ENCODE data around the gene IL17C. TPM values are rescaled to one million over a fixed set of nuclear protein-coding genes. Genes with fewer than 3 reads are reported as not detected.
A peak's percentile ranks its signal among the peaks of the same experiment; 100 is the strongest.

The IL17C gene
- total RNA-seq, 1 donor from 2014 or later = not detected

DNA sequence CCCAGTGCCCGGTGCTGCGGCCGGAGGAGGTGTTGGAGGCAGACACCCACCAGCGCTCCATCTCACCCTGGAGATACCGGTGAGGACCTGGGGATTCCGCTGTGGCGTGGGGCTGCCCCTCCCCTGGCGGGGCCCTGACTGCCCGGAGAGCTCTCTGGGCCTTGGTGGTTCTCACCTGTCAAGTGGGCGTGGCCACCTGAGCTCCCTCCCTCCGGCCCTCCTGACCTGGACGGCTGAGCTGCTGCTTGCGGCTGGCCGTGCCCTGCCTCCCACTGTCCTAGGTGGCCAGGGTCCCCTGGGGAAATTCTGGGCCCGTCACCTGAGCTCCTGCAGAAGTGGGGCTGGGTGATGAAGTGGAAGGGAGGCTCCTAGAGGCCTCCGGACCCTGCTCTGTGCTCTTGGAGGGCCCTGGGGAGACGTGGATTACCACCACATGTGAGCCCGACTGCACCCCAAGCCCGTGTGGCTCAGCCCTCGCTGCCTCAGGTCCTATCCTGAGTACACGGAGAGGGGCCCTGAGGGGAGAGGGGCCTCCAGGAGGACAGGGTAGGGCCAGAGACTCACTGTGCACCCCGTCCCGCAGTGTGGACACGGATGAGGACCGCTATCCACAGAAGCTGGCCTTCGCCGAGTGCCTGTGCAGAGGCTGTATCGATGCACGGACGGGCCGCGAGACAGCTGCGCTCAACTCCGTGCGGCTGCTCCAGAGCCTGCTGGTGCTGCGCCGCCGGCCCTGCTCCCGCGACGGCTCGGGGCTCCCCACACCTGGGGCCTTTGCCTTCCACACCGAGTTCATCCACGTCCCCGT lies 1.1 kb downstream of the IL17C start:
- intact Hi-C loops (cut with micrococcal nuclease) = no loop called here
- ATAC-seq = no peak
- no peak for DNase-seq

- no peak for ATAC-seq
- intact Hi-C loops (cut with micrococcal nuclease) = no loop called here
- DNase-seq = no peak
Observed at GRCh38 chr16:88640039-88640495, 1.7 kb downstream of the IL17C start.

GRCh38 chr16:88640498-88641247 lies 2.3 kb downstream of the IL17C start:
- no peak for ATAC-seq
- intact Hi-C loops (cut with micrococcal nuclease) = no loop called here
- no peak for DNase-seq

GRCh38 chr16:88642881-88643643 lies 4.7 kb downstream of the IL17C start:
- DNase-seq = no peak
- intact Hi-C loops (cut with micrococcal nuclease) = no loop called here
- ATAC-seq = no peak

GRCh38 chr16:88643644-88643932 lies 5.2 kb downstream of the IL17C start:
- ATAC-seq = no peak
- DNase-seq = no peak
- intact Hi-C loops (cut with micrococcal nuclease) = no loop called here

GRCh38 chr16:88645455-88645854 lies 7.1 kb downstream of the IL17C start:
- intact Hi-C loops (cut with micrococcal nuclease) = no loop called here
- ATAC-seq (no peak), DNase-seq (no peak)

- ATAC-seq (no peak), DNase-seq (no peak)
- intact Hi-C loops (cut with micrococcal nuclease) = no loop called here
Observed at GRCh38 chr16:88645941-88646340, 7.6 kb downstream of the IL17C start.

- intact Hi-C loops (cut with micrococcal nuclease) = no loop called here
- ATAC-seq = no peak
- DNase-seq = no peak
Observed at GRCh38 chr16:88646345-88647034, 8.1 kb downstream of the IL17C start.

- no peak for DNase-seq
- intact Hi-C loops (cut with micrococcal nuclease) = no loop called here
- no peak for ATAC-seq
Observed at GRCh38 chr16:88647178-88648070, 9.1 kb downstream of the IL17C start.

- ATAC-seq (no peak), DNase-seq (no peak)
- intact Hi-C loops (cut with micrococcal nuclease) = no loop called here
Observed at GRCh38 chr16:88649195-88649923, 11.0 kb downstream of the IL17C start.

DNA sequence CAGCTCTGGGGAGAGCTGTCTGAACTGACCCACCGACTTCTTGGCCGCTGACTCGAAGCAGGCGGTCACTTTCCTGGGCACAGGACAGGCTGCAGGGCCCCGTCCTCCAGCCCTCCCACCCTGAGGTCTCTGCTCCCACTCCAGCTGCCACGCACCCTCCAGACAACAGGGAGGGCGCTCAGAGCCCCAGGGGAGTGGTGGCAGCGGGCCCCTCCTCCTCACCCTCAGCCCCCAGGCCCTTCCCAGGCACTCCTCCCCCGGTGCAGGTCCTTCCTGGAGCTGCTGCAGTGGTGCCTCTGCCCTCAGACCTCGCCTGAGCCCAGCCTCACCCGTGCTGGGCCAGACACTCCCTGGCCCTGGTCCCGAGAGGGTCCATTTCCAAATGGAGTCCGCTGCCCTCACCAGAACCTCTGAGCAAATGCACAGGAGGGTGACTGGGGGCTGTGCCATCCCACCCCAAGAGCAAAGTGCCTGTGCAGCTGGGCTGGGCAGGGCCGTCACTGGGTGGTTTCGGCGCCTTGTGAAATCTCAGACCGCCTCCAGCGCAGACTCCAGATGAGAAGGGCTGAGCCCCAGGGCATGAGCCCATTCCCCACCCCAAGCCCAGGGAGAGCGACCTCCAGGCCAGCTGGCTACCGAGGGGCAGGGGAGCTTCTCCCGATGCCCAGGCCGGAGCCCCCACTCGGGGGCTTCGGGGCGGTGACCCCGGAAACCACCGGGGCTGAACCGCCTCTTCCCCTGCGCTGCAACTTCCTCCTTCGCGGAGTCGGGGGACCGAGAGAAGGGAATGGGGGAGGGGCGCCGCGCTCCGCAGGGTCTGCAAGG lies 11.8 kb downstream of the IL17C start:
- peak; percentile 48 for ATAC-seq
- intact Hi-C loops (cut with micrococcal nuclease) = no loop called here
- no peak for DNase-seq

DNA sequence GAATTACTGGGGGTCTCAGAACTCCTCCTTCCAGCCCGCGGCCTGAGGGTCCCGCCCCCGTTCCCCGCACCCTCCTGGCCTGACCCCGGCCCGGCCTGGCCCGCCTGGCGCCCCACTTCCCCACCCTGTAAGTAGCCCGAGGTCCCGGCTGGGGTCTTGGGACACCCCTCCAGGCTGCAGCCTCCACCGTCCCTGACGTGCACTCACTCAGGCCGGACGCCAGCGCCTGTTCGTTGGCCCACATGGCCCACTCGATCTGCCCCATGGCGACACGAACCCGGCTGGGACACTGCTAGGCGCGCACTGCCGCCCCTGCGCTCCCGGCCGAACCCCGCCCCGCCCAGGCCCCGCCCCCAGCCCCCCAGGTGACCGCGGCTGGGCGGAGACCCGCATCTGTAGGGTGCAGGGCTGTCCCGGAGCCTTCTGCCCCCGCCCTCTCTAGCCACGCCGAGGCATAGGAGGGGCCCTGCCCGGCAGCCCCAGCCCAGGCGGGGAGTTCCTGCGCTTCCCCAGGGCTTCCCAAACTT lies 12.4 kb downstream of the IL17C start, which contains the start of gene CYBA:
CYBA (minus strand) TSS at position 305 of the 527 bp plus-strand sequence; CDS start at position 265, 40 bp downstream.
- intact Hi-C loops (cut with micrococcal nuclease) = no loop called here
- ATAC-seq (peak; percentile 91), DNase-seq (peak; percentile 88)

DNA sequence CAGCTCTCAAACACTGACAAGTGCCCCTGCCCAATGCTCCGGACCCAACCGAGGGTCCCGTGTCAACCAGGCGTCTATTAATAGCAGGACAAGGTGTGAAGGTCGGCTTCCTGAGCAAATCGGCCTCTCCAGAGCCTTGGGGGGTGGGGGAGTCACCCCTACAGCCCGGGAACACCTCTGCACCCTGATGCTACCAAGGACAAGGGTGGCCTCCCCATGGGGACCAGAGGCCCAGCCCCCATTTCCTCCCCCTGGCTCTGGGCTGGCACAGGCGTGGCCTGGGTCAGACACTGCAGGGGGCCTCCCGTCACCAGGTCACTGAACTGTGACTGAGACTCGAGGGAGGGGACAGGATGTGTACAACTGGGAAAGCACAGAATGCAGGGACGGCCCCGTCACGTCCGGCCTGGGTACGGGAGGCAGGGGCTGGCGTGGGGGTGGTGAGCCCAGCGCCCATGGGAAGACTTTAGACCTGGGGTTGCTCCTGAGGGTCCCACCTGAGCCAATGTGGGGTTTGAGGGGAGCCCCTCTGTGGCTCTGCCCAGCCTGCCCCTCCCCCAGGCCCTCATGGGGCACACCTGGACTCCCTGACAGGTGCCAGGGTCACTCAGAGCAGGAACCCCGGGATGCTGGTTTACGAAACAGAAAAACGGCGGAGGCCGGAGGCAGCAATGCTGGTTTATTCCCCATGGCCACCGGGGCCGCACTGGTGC lies 13.1 kb downstream of the IL17C start:
- intact Hi-C loops (cut with micrococcal nuclease) = no loop called here
- DNase-seq (peak; percentile 67), ATAC-seq (peak; percentile 34)

DNA sequence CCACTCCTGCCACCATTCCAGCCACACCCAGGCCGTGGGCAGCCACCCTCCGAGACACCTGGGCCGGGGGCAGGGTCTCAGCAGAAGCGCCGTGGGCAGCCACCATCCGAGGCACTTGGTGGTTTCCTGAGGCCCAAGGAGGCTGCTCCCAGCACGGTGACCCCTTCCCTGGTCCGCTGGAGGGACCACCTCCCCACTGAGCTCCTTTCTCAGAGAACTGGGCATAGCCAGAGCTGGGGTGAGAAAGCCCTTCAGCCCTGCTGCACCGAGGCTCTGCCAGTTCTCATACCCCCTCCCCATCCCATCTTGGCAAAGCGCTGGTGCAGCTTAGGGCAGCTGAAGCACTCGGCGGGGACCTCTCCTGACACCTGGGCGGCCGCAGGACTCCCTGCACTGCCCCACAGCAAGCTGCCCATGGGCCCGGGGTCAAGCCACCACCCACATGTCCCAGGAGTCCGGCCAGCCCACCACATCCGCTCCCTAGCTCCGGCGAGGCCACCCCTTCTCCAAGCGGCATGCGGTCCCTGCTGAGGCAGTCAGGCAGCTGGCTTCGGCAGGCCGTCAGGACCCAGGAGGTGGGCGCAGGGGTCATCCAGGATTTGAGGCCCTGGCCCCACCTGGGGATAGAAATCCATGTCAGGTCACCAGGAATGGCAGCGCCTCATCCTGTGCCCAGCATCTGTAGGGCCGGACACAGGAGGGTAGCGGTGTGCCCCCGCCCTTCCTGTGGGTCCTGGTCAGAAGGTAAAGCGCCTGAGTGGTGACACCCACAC lies 13.8 kb downstream of the IL17C start:
- intact Hi-C loops (cut with micrococcal nuclease) = no loop called here
- DNase-seq = no peak
- no peak for ATAC-seq

DNA sequence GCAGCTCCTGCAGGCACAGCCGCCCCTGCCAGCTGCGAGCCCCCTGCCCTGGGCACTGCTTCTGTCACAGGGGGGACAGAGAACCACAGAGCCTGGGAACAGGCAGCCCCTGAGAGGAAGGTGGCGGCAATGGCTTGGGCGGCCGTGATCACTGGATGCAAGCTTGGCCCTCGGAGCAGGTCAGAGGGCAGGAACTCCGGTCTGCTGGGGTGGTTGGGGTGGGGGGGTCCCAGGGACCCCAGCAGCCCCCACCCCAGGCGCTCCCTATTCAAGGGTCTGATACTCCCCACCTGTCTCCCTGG lies 14.3 kb downstream of the IL17C start:
- ATAC-seq (no peak), DNase-seq (no peak)
- intact Hi-C loops (cut with micrococcal nuclease) = no loop called here

DNA sequence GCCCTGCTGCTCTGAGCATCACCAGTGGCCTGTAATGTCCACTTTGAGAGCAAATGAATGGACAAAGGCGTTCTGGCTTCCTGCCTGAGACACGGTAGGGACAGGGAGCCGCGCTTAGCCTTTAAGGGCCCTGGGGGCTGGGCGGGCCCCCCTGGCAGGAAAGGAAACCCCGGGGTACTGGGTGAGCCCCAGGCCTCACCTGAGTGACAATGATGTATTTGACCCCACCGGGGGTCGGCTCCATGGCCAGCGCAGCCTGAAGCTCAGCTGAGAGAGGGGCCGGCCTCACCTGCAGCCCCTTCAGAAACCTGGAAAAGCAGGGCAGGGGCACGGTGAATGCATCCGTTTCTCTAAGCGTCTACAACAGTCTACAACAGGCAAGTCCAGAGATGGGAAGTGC lies 14.7 kb downstream of the IL17C start:
- intact Hi-C loops (cut with micrococcal nuclease) = no loop called here
- DNase-seq (no peak), ATAC-seq (no peak)

All from left ventricle myocardium superior (tissue), 1 donor.